Activated CD8-positive, alpha-beta memory T cell treated with anti-CD3 and anti-CD28 coated beads, Interleukin-2, amount 50 U/mL, for 24 hours (primary cell): ENCODE measurements around the gene KCNH8.
"Not testable (repeated sequence)": the region's sequence is repeated elsewhere in the genome, so short reads cannot be mapped to it uniquely, and the experiment has no call there.

Source experiments
- DNase-seq: peaks from one replicate; pipeline ENCODE4 v3.0.0-alpha.2; 2020; ENCODE audit errors: extremely low read depth

KCNH8 gene

GRCh38 chr3:19147905-19148767, at the start of gene KCNH8:
KCNH8 (plus strand) TSS chr3:19148510; CDS start chr3:19148720, 210 bp downstream.
- no peak for DNase-seq

DNA sequence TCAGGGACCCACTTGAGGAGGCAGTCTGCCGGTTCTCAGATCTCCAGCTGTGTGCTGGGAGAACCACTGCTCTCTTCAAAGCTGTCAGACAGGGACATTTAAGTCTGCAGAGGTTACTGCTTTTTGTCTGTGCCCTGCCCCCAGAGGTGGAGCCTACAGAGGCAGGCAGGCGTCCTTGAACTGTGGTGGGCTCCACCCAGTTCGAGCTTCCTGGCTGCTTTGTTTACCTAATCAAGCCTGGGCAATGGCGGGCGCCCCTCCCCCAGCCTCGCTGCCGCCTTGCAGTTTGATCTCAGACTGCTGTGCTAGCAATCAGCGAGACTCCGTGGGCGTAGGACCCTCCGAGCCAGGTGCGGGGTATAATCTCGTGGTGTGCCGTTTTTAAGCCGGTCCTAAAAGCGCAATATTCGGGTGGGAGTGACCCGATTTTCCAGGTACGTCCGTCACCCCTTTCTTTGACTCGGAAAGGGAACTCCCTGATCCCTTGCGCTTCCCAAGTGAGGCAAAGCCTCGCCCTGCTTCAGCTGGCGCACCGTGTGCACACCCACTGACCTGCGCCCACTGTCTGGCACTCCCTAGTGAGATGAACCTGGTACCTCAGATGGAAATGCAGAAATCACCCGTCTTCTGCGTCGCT, 45.5 kb upstream of the KCNH8 start:
- DNase-seq = not testable (repeated sequence)

- no peak for DNase-seq
These were observed 44.8 kb upstream of the KCNH8 start for GRCh38 chr3:19103510-19103909.

DNA sequence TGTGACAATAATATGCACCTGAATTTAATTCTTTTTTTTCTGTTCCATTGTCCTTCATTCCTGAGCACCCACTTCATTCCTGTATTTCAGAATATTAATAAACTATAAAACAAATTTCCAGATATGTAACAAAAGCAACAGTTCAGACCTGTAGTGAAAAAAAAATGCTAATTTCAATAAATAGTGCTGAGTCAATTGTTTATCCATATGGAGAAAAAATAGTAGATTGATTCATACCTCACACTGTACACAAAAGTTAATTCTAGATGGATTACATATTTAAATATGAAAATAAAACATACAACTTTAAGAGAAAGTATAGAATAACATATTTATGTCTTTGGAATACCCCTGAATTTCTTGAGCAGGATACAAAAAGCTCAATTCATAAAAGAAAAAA, 43.9 kb upstream of the KCNH8 start:
- DNase-seq = no peak

GRCh38 chr3:19105826-19106225, 42.5 kb upstream of the KCNH8 start:
- DNase-seq = no peak

DNA sequence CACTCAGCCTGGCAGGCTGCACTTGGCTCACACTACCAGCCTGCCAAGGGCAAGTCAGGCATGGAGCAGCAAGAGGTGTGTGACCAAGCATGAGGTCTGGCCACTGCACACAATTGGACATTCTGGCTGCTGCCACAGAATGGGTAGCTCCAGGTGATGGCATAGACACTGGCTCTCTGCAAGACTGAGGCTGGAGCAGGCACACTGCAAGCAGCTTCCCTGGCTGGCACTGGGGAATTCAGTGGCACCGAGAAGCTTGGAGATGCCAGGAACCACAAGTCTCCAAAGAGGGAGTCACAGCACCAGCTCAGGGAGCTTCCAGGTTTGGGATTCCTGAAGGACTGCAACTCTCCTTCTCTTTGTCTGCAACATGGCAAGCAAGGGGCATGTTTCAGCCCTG, 42.0 kb upstream of the KCNH8 start:
- no peak for DNase-seq

DNA sequence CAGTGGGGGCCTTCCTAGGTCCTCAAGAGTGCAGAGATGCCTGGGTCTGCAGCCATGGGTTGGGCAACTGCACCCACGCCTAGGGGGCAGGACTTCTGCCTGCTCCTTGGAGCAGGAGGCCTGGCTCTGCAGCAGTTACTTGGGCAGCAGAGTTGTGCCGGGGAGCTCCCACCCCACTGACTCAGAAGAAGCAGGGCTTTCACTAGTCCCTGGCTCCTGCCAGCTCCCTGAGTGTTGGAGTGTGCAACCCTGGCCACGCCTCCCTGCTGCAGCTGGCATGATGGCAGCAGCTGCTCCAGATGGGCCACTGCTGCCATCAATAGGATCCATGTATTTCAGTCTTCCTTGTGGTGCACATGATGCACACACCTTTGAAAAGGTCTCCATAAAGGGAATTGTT, 40.6 kb upstream of the KCNH8 start:
- DNase-seq = no peak

DNA sequence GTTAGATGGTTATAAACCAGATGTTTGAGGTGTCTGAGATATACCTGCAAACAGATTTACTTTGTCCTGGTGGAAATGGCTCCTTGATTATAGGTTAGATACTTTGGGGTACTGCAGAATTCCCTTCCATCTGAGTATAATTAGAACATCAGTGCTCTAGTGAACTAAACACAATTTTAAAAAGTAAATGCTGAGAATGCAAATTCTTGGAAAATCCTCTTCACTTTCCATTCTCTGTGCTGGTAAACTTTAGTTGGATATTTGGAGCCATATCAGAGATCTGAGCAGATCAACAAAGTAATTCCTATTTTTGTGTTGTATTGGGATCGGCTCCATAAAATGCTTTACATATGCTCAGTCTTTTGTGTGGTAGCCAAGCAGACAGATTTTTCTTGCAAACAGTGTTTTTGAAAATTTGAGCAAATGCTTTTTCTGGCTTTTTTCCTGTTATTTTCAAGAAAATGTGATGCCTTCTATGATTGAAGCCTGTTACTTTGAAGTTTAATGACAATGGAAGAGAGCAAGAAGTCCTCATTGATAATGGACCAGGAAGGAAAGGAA, 37.9 kb upstream of the KCNH8 start:
- no peak for DNase-seq

GRCh38 chr3:19114461-19114860, 33.8 kb upstream of the KCNH8 start:
- no peak for DNase-seq

- DNase-seq = no peak
These were observed 32.1 kb upstream of the KCNH8 start for GRCh38 chr3:19116239-19116638.

DNA sequence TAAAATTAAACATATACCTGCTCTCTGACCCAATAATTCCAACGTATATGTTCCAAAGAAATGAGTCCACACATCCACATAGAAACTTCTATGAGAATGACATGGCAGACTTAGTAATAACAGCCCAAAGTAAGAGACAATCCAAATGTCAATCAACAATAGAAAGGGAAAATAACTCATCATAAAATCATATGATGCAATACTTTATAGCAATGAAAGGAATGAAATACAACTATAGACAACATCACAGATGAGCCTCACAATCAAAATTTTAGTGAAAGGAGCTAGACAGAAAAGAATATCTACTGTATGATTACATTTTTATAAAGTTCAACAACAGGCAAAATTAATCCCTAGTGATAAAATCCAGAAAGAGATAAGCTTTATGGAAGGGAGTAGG, 23.6 kb upstream of the KCNH8 start:
- no peak for DNase-seq

DNA sequence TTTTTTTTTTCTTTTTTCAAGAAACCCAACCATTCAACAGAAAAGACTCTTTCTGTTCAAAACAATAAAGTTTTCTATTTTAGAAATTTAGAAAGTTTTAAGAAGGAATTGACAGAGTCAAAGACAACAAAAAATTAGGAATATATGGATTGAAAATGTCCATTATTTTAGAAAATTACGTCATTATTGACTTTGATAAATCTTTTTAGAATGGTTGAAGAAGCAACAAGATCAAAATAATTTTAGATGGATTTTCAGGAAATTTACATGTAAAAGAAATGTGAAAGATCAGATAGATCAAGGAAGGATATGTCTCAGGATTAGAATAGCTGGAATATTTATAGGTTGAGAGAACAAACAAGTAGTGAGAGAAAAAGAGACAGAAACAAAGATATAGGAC, 8.4 kb upstream of the KCNH8 start:
- DNase-seq = no peak

DNA sequence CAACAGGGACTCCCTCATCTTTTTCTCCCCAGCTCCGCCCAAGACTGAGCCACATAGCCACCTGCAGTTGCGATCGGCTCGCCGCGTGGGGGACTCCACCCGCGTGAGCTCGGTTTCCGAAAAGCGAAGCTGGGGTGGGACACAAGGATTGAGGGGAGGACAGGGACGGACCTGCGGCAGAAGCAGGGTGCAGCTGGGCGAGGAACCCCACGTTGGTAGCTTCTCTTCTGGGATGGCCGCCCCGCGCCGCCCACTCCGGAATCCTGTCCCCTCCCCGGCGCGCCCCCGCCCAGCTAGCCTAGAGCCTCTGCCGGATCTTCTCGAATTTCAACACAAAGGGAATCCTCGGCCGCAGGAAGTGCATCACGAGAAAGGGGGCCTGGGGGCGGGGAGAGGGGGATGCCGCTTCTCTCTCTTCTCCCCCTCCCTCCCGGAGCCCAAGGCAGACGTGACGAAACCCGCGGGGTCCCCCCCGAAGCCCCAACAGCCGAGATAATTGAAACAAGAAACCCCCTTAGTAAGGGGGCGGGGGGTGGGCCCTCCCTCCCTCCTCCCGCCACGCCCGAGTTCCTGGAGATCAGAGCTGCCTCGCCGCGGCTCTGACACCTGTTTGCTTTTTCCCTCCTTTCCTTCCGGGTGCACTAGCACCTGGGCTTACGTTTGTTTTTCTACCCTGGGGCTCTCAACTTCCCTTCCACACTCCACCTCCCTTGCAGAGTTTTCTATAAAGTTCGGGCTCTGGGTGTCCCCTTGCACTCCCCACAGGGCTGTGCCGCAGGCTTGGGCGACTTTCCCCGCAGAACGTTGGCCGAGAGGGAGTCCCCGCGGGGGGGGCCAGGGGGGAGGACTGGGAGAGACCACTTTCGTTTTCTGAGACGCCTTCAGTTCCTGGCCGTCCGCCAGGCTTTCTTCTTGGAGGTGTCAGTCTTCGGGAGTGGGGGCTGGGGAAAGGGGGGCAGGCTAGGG, 1.3 kb upstream of the KCNH8 start:
- DNase-seq = no peak

DNA sequence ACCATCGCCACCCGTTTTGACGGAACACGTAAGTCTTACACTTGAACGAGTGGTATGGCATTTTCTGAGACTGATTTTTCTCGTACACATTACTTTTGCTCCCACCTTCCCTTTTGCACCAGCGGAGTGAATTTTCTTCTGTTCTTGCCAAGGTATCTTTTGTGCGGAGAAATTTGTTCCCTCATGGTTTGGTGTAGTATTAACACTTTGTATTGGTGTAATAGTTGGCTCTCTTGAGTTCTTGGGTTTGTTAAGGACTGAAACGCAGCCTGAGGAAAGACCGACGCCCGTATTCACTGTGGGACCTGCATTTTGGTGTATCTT, 420 bp downstream of the KCNH8 start:
- no peak for DNase-seq

DNA sequence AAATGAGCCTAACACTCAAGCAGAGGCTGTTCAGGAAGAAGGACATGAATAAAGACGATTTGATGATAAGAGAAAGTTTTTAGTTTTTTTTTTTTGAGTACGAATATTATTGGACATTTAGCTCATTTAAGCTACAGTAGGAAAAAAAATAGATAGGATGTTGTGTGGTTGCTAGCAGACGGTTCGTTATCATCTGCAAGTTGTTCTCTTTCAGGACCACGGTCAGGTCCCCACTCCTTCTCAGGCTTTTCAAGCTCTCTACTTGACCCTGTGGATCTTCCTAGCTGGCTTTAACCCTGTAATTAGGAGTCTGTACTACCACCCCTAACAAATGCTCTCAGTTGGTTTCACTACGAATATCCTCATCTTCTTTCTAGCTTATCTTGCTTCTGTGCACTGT, 1.1 kb downstream of the KCNH8 start:
- DNase-seq = no peak

DNA sequence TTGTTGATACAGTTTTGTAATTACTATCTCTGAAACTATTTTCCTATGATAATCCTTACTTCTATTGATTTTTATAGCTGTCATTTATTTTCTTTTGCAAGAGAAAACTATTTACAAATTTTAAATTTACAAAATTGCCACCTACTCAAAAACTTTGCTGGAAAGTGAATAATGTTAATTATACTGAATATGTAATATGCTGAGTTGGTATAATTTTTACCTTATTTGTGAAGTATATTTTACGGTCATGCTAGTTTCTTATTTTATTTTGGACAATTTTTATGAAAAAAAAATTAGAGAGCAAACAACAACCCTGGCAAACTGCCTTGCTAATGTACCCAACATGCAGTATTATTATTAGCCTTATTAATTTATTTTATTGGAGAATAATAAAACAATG, 2.9 kb downstream of the KCNH8 start:
- DNase-seq = no peak

DNA sequence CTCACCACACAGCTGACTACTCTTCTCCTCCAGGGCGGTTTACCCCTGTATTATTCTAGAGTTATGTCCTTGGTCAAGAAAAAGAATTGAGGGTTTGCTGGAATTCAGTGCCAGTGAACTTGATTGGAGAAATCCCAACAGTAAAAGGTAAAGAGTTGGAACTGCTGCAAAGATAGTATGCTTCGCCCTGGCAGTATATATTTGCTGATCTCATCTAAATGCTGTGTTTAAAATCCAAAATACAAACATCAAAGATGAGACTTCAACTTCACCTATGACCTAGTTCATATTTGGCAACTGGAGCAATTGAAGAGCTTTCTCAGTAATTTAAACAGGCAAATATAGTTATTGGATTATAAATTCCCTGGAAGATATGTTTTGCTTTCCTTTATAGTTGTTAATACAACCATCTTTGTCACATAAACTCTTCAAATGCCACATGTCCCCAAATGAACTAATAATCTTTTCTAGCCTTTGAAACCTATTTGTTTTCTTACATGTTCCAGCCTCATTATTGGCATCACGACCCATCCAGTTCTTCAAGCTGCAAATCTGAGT, 6.5 kb downstream of the KCNH8 start:
- no peak for DNase-seq

GRCh38 chr3:19155375-19155774, 7.1 kb downstream of the KCNH8 start:
- no peak for DNase-seq

DNA sequence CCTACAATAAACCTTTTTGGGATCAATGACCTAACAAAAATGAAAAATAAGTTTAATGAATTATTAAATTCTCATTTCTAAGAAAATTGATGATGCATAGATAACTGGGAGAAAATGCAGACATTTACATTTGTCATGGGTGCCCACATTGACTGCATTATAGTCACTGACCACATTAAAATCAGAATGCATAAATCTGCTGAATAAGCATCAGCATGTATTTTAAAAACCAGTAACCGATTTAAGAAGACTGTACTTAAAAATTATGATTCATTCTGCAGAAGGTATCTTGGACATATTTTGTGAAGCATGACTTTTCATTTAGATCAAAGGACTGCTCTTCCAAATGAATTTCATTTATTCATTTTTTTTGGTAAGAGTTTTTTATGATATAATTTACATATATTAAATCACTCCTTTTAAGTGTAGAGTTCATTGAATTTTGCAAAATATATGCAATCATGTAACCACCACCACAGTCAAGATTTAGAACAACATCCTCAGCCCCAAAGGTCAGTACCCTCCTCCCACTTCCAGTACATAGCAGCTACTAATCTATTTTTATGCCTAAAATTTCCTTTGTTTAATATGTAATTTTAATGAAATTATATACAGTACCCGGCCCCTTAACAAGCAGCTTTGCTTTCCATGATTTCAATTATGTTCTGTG, 11.8 kb downstream of the KCNH8 start:
- no peak for DNase-seq

GRCh38 chr3:19165654-19166053, 17.3 kb downstream of the KCNH8 start:
- no peak for DNase-seq

GRCh38 chr3:19171794-19172193, 23.5 kb downstream of the KCNH8 start:
- DNase-seq = no peak
